Muscle layer of colon (tissue), 2 donors: Measurements from ENCODE around the gene CBARP.
A peak's percentile ranks its signal among the peaks of the same experiment; 100 is the strongest.

Source experiments
- H3K27ac ChIP-seq: one replicate; pipeline ENCODE4 v1.7.0; 2013; ENCODE audit warnings: low read depth, mild to moderate bottlenecking, low read length, moderate library complexity
- H3K27me3 ChIP-seq, 2 donors: one replicate each; pipeline ENCODE4 v1.7.0; 2013; ENCODE audit warnings: low read length in 2 of 2, mild to moderate bottlenecking in 2 of 2; ENCODE audit not compliant: insufficient read depth in 2 of 2, control insufficient read depth in 1 of 2
- H3K36me3 ChIP-seq: one replicate; pipeline ENCODE4 v1.7.0; 2013; ENCODE audit warnings: mild to moderate bottlenecking, low read length; ENCODE audit not compliant: insufficient read depth
- H3K4me1 ChIP-seq: one replicate; pipeline ENCODE4 v1.7.0; 2013; ENCODE audit warnings: mild to moderate bottlenecking, low read length; ENCODE audit not compliant: insufficient read depth
- H3K4me3 ChIP-seq, 2 donors: one replicate each; pipeline ENCODE4 v1.7.0; 2013; ENCODE audit warnings: low read length in 2 of 2, low read depth in 1 of 2, mild to moderate bottlenecking in 1 of 2, moderate library complexity in 1 of 2
- H3K9ac ChIP-seq: one replicate; pipeline ENCODE4 v1.7.0; 2013; ENCODE audit warnings: low read length
- H3K9me3 ChIP-seq: one replicate; pipeline ENCODE4 v1.7.0; 2013; ENCODE audit warnings: mild to moderate bottlenecking, low read length
- donor health status: abdominal sarcoma.
- donor health status: Adenocarcinoma of cecum.

CBARP gene

GRCh38 chr19:1253514-1254080, 15.8 kb upstream of the CBARP start:
- no peaks in the 10 kb centered on the region for H3K9me3 ChIP-seq
- H3K27ac ChIP-seq: peak overlapping the region; percentile 100
- peaks cover 23% of the 10 kb centered on the region for H3K4me1 ChIP-seq
- peaks cover 39% of the 10 kb centered on the region for H3K36me3 ChIP-seq
- no peaks in the 10 kb centered on the region for H3K27me3 ChIP-seq
- peak overlapping the region; percentile 80 for H3K9ac ChIP-seq
- peak overlapping the region; percentile 20 to 66 for H3K4me3 ChIP-seq

- peaks cover 20% of the 10 kb centered on the region for H3K4me1 ChIP-seq
- peak overlapping the region; percentile 100 for H3K27ac ChIP-seq
- no peaks in the 10 kb centered on the region for H3K27me3 ChIP-seq
- H3K36me3 ChIP-seq: peaks cover 34% of the 10 kb centered on the region
- H3K9ac ChIP-seq: peak overlapping the region; percentile 80
- H3K9me3 ChIP-seq: no peaks in the 10 kb centered on the region
- peak overlapping the region; percentile 43 to 75 for H3K4me3 ChIP-seq
These were observed 15.2 kb upstream of the CBARP start for GRCh38 chr19:1252821-1253513.

GRCh38 chr19:1252221-1252820, 14.5 kb upstream of the CBARP start:
- H3K36me3 ChIP-seq: peaks cover 27% of the 10 kb centered on the region
- no peaks in the 10 kb centered on the region for H3K27me3 ChIP-seq
- H3K9me3 ChIP-seq: no peaks in the 10 kb centered on the region
- peak overlapping the region; percentile 78 for H3K9ac ChIP-seq
- H3K27ac ChIP-seq: peak overlapping the region; percentile 100
- H3K4me3 ChIP-seq: peak overlapping the region; percentile 43 to 75
- peaks cover 25% of the 10 kb centered on the region for H3K4me1 ChIP-seq

GRCh38 chr19:1251330-1252220, 13.8 kb upstream of the CBARP start:
- Histone ChIP-seq H3K27ac (peak overlapping the region; percentile 100), H3K36me3 (peaks cover 21% of the 10 kb centered on the region), H3K4me1 (peaks cover 26% of the 10 kb centered on the region), H3K9ac (peak overlapping the region; percentile 78), H3K4me3 (peak overlapping the region; percentile 43 to 75), H3K9me3 (no peaks in the 10 kb centered on the region), H3K27me3 (no peaks in the 10 kb centered on the region)

GRCh38 chr19:1250437-1251260, 12.8 kb upstream of the CBARP start:
- Histone ChIP-seq H3K27me3 (no peaks in the 10 kb centered on the region), H3K4me3 (peak overlapping the region; percentile 43 to 75), H3K36me3 (peaks cover 16% of the 10 kb centered on the region), H3K9ac (peak overlapping the region; percentile 78), H3K27ac (peak overlapping the region; percentile 100), H3K4me1 (peaks cover 34% of the 10 kb centered on the region), H3K9me3 (no peaks in the 10 kb centered on the region)

- no peaks in the 10 kb centered on the region for H3K27me3 ChIP-seq
- peaks cover 40% of the 10 kb centered on the region for H3K4me1 ChIP-seq
- H3K36me3 ChIP-seq: peaks cover 9% of the 10 kb centered on the region
- H3K9ac ChIP-seq: no peak overlapping the region
- no peaks in the 10 kb centered on the region for H3K9me3 ChIP-seq
- H3K27ac ChIP-seq: peak overlapping the region; percentile 79
- peak overlapping the region; percentile 53 to 64 for H3K4me3 ChIP-seq
These were observed 12.2 kb upstream of the CBARP start for GRCh38 chr19:1249990-1250436.

GRCh38 chr19:1249298-1249989, 11.6 kb upstream of the CBARP start:
- no peak overlapping the region for H3K9ac ChIP-seq
- H3K4me1 ChIP-seq: peaks cover 40% of the 10 kb centered on the region
- H3K27ac ChIP-seq: peak overlapping the region; percentile 88
- H3K4me3 ChIP-seq: peak overlapping the region; percentile 53 to 64
- H3K9me3 ChIP-seq: no peaks in the 10 kb centered on the region
- H3K36me3 ChIP-seq: peaks cover 4% of the 10 kb centered on the region
- H3K27me3 ChIP-seq: no peaks in the 10 kb centered on the region

- Histone ChIP-seq H3K9me3 (no peaks in the 10 kb centered on the region), H3K4me1 (peaks cover 40% of the 10 kb centered on the region), H3K27ac (peak overlapping the region; percentile 99), H3K27me3 (no peaks in the 10 kb centered on the region), H3K4me3 (peak overlapping the region; percentile 61 to 63), H3K36me3 (peaks cover 1% of the 10 kb centered on the region), H3K9ac (peak overlapping the region; percentile 39)
These were observed 11.0 kb upstream of the CBARP start for GRCh38 chr19:1248786-1249297.

GRCh38 chr19:1248139-1248785, 10.5 kb upstream of the CBARP start, which contains the start of gene MIDN:
TSS of gene MIDN (plus strand) at chr19:1248583. CDS start at chr19:1250297, 1,714 bp downstream.
- Histone ChIP-seq H3K27me3 (no peaks in the 10 kb centered on the region), H3K4me3 (peak within 1 kb of the TSS; percentile 61 to 63), H3K36me3 (peaks cover 4% of the 10 kb centered on the region), H3K4me1 (peaks cover 41% of the 10 kb centered on the region), H3K27ac (peak within 1 kb of the TSS; percentile 99), H3K9ac (peak within 1 kb of the TSS; percentile 39), H3K9me3 (no peaks in the 10 kb centered on the region)
